Neuronal stem cell (in vitro differentiated cells): Measurements from ENCODE around the gene B4GALT5.

Experiments
- DNase-seq: peaks from one replicate; pipeline ENCODE4 v3.0.0-alpha.2; 2013; ENCODE audit warnings: low spot score
- H2AFZ ChIP-seq: one replicate; pipeline ENCODE4 v1.6.1; 2013; ENCODE audit warnings: mild to moderate bottlenecking, low read length, inconsistent platforms
- H2AK5ac ChIP-seq: 2 replicates; pipeline ENCODE4 v1.6.1; 2013; ENCODE audit warnings: low read depth, mild to moderate bottlenecking, inconsistent platforms, low read length, moderate library complexity, mixed read lengths
- H2BK120ac ChIP-seq: 2 replicates; pipeline ENCODE4 v1.6.1; 2013; ENCODE audit warnings: low read depth, mild to moderate bottlenecking, inconsistent platforms, low read length, moderate library complexity, mixed read lengths
- H2BK12ac ChIP-seq: one replicate; pipeline ENCODE4 v1.6.1; 2013; ENCODE audit warnings: low read length, inconsistent platforms
- H2BK15ac ChIP-seq: 2 replicates; pipeline ENCODE4 v1.6.1; 2013; ENCODE audit warnings: mild to moderate bottlenecking, low read length, inconsistent platforms, mixed read lengths
- H2BK5ac ChIP-seq: one replicate; pipeline ENCODE4 v1.6.1; 2013; ENCODE audit warnings: inconsistent platforms, mild to moderate bottlenecking, low read length, moderate library complexity
- H3K14ac ChIP-seq: one replicate; pipeline ENCODE4 v1.6.1; 2013; ENCODE audit warnings: low read length, inconsistent platforms
- H3K18ac ChIP-seq: 2 replicates; pipeline ENCODE4 v1.6.1; 2013; ENCODE audit warnings: low read length, inconsistent platforms
- H3K23ac ChIP-seq: 2 replicates; pipeline ENCODE4 v1.6.1; 2013; ENCODE audit warnings: low read depth, mild to moderate bottlenecking, mixed read lengths, low read length, inconsistent platforms; ENCODE audit not compliant: poor library complexity
- H3K27ac ChIP-seq: replicated peaks from 3 replicates; pipeline ENCODE4 v1.5.1; 2013; ENCODE audit warnings: low read length, inconsistent platforms
- H3K27me3 ChIP-seq, 3 experiments: 2 replicates each; pipeline ENCODE4 v1.6.1; 2013; ENCODE audit warnings: low read length in 3 of 3, mild to moderate bottlenecking in 2 of 3, inconsistent platforms in 1 of 3, low read depth in 1 of 3, mixed read lengths in 1 of 3, moderate library complexity in 1 of 3; ENCODE audit not compliant: control insufficient read depth in 3 of 3, insufficient read depth in 3 of 3
- H3K36me3 ChIP-seq, 2 donors: replicated peaks in 1 of 2; 2 replicates each; pipeline ENCODE4 v1.6.1; 2013; ENCODE audit warnings: low read length in 2 of 2; ENCODE audit not compliant: control insufficient read depth in 2 of 2, insufficient read depth in 2 of 2
- H3K4ac ChIP-seq: 2 replicates; pipeline ENCODE4 v1.6.1; 2013; ENCODE audit warnings: inconsistent platforms, mild to moderate bottlenecking, low read length, moderate library complexity
- H3K4me1 ChIP-seq, 2 donors: 1 replicate in 1 of 2; 2 replicates in 1 of 2; pipeline ENCODE4 v1.6.1; 2013; ENCODE audit warnings: low read length in 2 of 2, low read depth in 1 of 2; ENCODE audit not compliant: control insufficient read depth in 2 of 2, insufficient read depth in 1 of 2
- H3K4me2 ChIP-seq: one replicate; pipeline ENCODE4 v1.6.1; 2013; ENCODE audit warnings: mild to moderate bottlenecking, low read length, inconsistent platforms; ENCODE audit not compliant: insufficient read depth, poor library complexity, severe bottlenecking
- H3K4me3 ChIP-seq, 2 donors: 2 replicates each; pipeline ENCODE4 v1.5.1; 2013; ENCODE audit warnings: low read length in 2 of 2, mild to moderate bottlenecking in 2 of 2, inconsistent platforms in 1 of 2, moderate library complexity in 1 of 2
- H3K79me1 ChIP-seq: one replicate; pipeline ENCODE4 v1.6.1; 2013; ENCODE audit warnings: low read depth, mild to moderate bottlenecking, inconsistent platforms, low read length, moderate library complexity
- H3K9ac ChIP-seq: one replicate; pipeline ENCODE4 v1.6.1; 2013; ENCODE audit warnings: mild to moderate bottlenecking, low read depth, low read length, inconsistent platforms; ENCODE audit not compliant: poor library complexity
- H3K9me3 ChIP-seq, 2 donors: replicated peaks in 1 of 2; 2 replicates each; pipeline versions ENCODE3 to v1.6.1; 2013; ENCODE audit warnings: low read length in 2 of 2, mild to moderate bottlenecking in 2 of 2, inconsistent platforms in 1 of 2, low read depth in 1 of 2, mixed read lengths in 1 of 2, moderate library complexity in 1 of 2; ENCODE audit not compliant: control insufficient read depth in 2 of 2, insufficient read depth in 1 of 2
- H4K8ac ChIP-seq: one replicate; pipeline ENCODE4 v1.6.1; 2013; ENCODE audit warnings: low read depth, mild to moderate bottlenecking, inconsistent platforms, low read length, moderate library complexity
- H4K91ac ChIP-seq: one replicate; pipeline ENCODE4 v1.6.1; 2013; ENCODE audit warnings: low read length, low read depth, mild to moderate bottlenecking, inconsistent platforms; ENCODE audit not compliant: poor library complexity
- WGBS, 2 donors: extraction: QIAGEN DNeasy Blood & Tissue Kit; methylation state at CpG; one replicate each; pipeline ENCODE4 v1.1.7; 2013; ENCODE audit warnings: missing lambda C conversion rate in 2 of 2, mixed read lengths in 1 of 2; ENCODE audit not compliant: insufficient read length in 2 of 2, insufficient replicate concordance in 1 of 2; ENCODE audit errors: extremely low coverage in 2 of 2; 5-methylcytosine and 5-hydroxymethylcytosine counted together

The B4GALT5 gene

DNA sequence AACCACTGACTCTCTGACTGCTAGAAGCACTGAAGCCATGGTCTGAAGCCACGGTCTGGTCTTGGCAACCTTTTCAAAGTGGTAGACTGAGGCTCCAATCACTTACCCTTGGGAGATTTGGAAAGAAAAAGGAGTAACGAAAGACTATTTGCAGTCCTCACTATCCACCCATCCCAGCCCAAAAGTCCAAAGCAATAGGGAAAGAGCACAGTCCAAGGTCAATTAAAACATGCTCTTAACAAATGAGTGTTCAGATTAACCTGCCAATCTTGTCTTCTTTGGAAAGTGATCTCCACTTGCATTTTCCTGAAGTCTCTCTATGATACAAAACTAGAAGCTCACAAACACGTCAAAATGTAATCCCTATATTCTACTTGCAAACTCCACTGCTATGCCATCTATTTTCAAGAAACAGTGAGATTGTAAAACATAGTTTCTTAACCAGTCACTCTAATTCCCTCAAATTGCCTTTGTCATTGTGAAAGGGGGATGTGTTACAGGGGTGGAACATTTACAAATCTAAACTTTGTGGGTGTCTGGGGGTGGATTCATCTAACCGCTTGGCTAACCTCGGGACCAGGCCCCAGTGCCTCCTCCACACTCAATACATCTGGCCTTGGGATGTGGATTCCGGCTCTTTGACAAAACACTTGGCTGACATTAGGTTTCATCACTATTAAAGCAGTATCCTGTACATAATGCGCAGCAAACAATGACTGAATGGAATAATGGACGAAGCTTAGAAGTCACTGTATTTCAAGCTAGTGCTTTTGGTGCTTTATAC is 56.4 kb downstream of the B4GALT5 start:
- DNase-seq, result no peak
- Histone ChIP-seq H3K4me3 (no peak overlapping the region), H3K9ac (no peak overlapping the region), H2AFZ (no peak overlapping the region), H3K4ac (no peak overlapping the region), H4K8ac (no peak overlapping the region), H3K27ac (no peak overlapping the region), H3K23ac (no peak overlapping the region), H2BK15ac (no peak overlapping the region), H3K18ac (no peak overlapping the region), H3K14ac (no peak overlapping the region), H2BK5ac (no peak overlapping the region), H2AK5ac (no peak overlapping the region), H3K79me1 (no peaks in the 10 kb centered on the region), H3K4me2 (no peak overlapping the region), H2BK120ac (no peak overlapping the region), H2BK12ac (no peak overlapping the region), H4K91ac (no peak overlapping the region), H3K27me3 (no peaks in the 10 kb centered on the region), H3K4me1 (peaks cover 20 to 24% of the 10 kb centered on the region in 2 donors), H3K9me3 (peaks cover 0 to 6% of the 10 kb centered on the region in 2 donors), H3K36me3 (peaks cover 15 to 42% of the 10 kb centered on the region in 2 donors)
- no CpG with 5 or more reads among the region's 8 CpGs for WGBS, 2 donors

DNA sequence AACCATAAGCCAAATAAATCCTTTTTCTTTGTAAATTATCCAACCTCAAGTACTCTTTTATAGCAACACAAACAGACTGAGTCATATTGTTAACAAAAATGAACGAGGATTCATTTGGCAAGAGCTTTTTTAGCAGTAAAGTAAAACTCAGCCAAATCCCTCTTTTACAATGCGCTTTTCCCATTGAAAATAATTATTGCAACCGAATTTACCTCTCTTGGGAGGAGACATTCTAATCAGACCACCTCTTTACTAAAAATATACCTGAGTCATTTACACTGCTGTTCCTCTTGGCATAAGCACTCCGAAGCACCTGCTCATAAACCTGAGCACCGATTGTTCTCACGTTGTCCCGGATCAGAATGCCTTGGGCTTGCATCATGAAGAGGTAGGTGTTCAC is 57.4 kb downstream of the B4GALT5 start:
- Histone ChIP-seq H3K36me3 (peaks cover 15 to 48% of the 10 kb centered on the region in 2 donors), H3K18ac (no peak overlapping the region), H4K91ac (no peak overlapping the region), H2AK5ac (no peak overlapping the region), H3K9me3 (peaks cover 0 to 6% of the 10 kb centered on the region in 2 donors), H3K4me3 (no peak overlapping the region), H2AFZ (no peak overlapping the region), H2BK15ac (no peak overlapping the region), H3K4me1 (peaks cover 15 to 24% of the 10 kb centered on the region in 2 donors), H3K4me2 (no peak overlapping the region), H2BK120ac (no peak overlapping the region), H3K27ac (no peak overlapping the region), H2BK12ac (no peak overlapping the region), H2BK5ac (no peak overlapping the region), H3K4ac (no peak overlapping the region), H3K23ac (no peak overlapping the region), H3K27me3 (no peaks in the 10 kb centered on the region), H4K8ac (no peak overlapping the region), H3K79me1 (no peaks in the 10 kb centered on the region), H3K14ac (no peak overlapping the region), H3K9ac (no peak overlapping the region)
- no peak for DNase-seq
- WGBS, 2 donors, result no CpG with 5 or more reads among the region's 7 CpGs

GRCh38 chr20:49653925-49654434 is 59.7 kb downstream of the B4GALT5 start:
- Histone ChIP-seq H3K27me3 (no peaks in the 10 kb centered on the region), H3K27ac (no peak overlapping the region), H3K4me1 (peaks cover 11 to 20% of the 10 kb centered on the region in 2 donors), H3K4me3 (no peak overlapping the region), H3K14ac (no peak overlapping the region), H3K9me3 (peaks cover 0 to 6% of the 10 kb centered on the region in 2 donors), H4K91ac (no peak overlapping the region), H2BK120ac (no peak overlapping the region), H4K8ac (no peak overlapping the region), H2BK5ac (no peak overlapping the region), H3K79me1 (no peaks in the 10 kb centered on the region), H3K23ac (no peak overlapping the region), H3K36me3 (peaks cover 15 to 66% of the 10 kb centered on the region in 2 donors), H2BK15ac (no peak overlapping the region), H3K18ac (no peak overlapping the region), H2AK5ac (no peak overlapping the region), H3K4ac (no peak overlapping the region), H2BK12ac (no peak overlapping the region), H3K9ac (no peak overlapping the region), H2AFZ (no peak overlapping the region), H3K4me2 (no peak overlapping the region)
- WGBS, 2 donors, result no CpG with 5 or more reads among the region's 8 CpGs
- no peak for DNase-seq

DNA sequence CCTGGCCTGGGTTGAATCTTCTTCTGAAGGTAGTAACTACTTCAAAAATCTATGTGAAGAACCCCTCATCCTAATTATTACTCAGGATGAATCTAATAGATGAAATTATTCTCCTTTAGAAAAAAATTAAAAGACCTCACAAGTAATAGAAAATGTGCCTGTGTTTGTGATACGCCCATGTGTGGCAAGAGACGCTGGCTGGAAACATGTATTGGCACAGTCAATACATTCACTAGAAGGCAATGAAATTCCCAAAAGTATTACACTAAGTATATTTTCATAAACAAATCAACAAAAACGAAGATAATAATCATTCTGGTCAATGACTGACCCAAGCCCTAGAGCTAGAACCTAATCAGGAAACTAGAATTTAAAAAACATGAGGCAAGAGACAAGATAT is 64.0 kb downstream of the B4GALT5 start:
- Histone ChIP-seq H4K8ac (no peak overlapping the region), H2AK5ac (no peak overlapping the region), H2BK5ac (no peak overlapping the region), H3K4me3 (no peak overlapping the region), H3K9ac (no peak overlapping the region), H3K18ac (no peak overlapping the region), H3K4ac (no peak overlapping the region), H3K9me3 (no peaks in the 10 kb centered on the region), H2BK120ac (no peak overlapping the region), H3K14ac (no peak overlapping the region), H3K36me3 (peaks cover 23 to 88% of the 10 kb centered on the region in 2 donors), H3K27ac (no peak overlapping the region), H2AFZ (no peak overlapping the region), H3K79me1 (no peaks in the 10 kb centered on the region), H4K91ac (no peak overlapping the region), H3K4me2 (no peak overlapping the region), H2BK15ac (no peak overlapping the region), H3K4me1 (no peaks in the 10 kb centered on the region), H3K23ac (no peak overlapping the region), H2BK12ac (no peak overlapping the region), H3K27me3 (no peaks in the 10 kb centered on the region)
- DNase-seq, result no peak
- WGBS, 2 donors, result no CpG with 5 or more reads among the region's 3 CpGs
